Measurements from ENCODE around the gene LRRC4C. TPM values are rescaled to one million over a fixed set of nuclear protein-coding genes. Genes with fewer than 3 reads are reported as not detected.
"Not testable (repeated sequence)": the region's sequence is repeated elsewhere in the genome, so short reads cannot be mapped to it uniquely, and the experiment has no call there.

The LRRC4C gene
- total RNA-seq, 1 donor from 2014 or later: 16.9 TPM

GRCh38 chr11:40215556-40215955 is 1243.9 kb downstream of the LRRC4C start:
- no peak for TF ChIP-seq CTCF (IDR thresholded peaks at IDR 0.05; ENCODE audit: unreplicated experiment)
- Mint-ChIP-seq H3K27ac (no peak overlapping the region), H3K4me1 (peaks cover 11% of the 10 kb centered on the region), H3K9me3 (no peaks in the 10 kb centered on the region), H3K36me3 (peaks cover 2% of the 10 kb centered on the region), H3K4me3 (no peak overlapping the region), H3K27me3 (ENCODE audit: low read depth) (no peaks in the 10 kb centered on the region)
- DNase-seq (ENCODE audit: low spot score in 2 of 2, unreplicated experiment in 2 of 2): no peak

DNA sequence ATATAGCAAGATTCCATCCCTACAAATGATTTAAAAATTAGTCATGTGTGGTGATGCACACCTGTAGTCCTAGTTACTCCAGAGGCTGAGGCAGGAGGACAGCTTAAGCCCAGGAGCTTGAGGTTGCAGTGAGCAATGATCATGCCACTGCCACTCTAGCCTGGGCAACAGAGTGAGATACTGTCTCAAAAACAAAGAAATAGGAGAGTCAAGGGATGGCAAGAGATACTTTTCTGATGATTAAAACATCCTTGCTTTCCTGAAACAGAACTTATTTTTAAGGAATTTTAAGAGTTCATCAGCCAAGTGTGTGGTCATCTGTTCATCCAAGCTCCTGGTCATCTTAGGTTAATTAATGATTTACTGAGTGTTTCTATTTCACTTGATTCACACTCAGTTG is 1252.0 kb downstream of the LRRC4C start:
- Mint-ChIP-seq H3K4me1 (peaks cover 10% of the 10 kb centered on the region), H3K27me3 (ENCODE audit: low read depth) (no peaks in the 10 kb centered on the region), H3K36me3 (no peaks in the 10 kb centered on the region), H3K9me3 (no peaks in the 10 kb centered on the region), H3K4me3 (no peak overlapping the region), H3K27ac (no peak overlapping the region)
- no peak for DNase-seq (ENCODE audit: low spot score in 2 of 2, unreplicated experiment in 2 of 2)
- no peak for TF ChIP-seq CTCF (IDR thresholded peaks at IDR 0.05; ENCODE audit: unreplicated experiment)

DNA sequence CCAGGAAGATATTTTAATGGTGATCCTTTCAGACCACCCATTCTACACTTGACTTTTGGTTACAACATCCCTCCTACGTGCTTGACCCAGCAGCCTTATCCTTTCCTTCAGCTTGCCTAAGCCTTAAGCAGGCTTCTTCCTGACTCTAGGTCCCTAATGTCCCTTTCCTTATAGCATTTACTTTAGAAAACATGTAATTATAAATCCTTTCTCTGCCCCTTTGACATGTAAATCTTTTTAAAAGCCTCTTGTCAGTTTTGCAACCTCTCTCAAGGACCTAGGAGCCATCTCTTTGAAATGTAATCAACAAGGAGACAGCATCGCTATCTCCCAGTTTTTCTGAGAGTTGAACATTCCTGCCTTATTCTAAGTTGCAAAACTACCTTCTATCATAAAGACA is 1255.2 kb downstream of the LRRC4C start:
- Mint-ChIP-seq H3K36me3 (no peaks in the 10 kb centered on the region), H3K27me3 (ENCODE audit: low read depth) (no peaks in the 10 kb centered on the region), H3K4me3 (no peak overlapping the region), H3K27ac (no peak overlapping the region), H3K9me3 (no peaks in the 10 kb centered on the region), H3K4me1 (peaks cover 10% of the 10 kb centered on the region)
- no peak for DNase-seq (ENCODE audit: low spot score in 2 of 2, unreplicated experiment in 2 of 2)
- TF ChIP-seq CTCF (IDR thresholded peaks at IDR 0.05; ENCODE audit: unreplicated experiment): no peak

DNA sequence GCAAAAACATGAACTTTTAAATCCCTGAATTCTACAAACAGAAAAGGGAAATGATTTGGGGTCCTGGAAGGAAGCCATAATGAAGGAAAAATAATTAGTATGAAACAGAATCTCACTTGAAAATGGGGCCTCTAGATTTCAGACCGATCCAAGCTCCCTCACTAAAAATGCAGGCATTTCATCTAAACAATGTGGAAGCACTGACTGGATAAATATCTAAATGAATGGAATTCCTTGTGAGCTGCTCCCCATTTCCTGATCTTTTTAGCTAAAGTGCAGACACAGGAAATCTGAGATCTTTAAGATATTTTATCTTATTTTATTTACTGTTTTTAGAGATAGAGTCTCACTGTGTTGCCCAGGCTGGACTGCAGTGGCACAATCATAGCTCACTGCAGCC is 1255.8 kb downstream of the LRRC4C start:
- H3K4me3 Mint-ChIP-seq: no peak overlapping the region
- H3K27me3 Mint-ChIP-seq (ENCODE audit: low read depth): no peaks in the 10 kb centered on the region
- H3K27ac Mint-ChIP-seq: peak overlapping the region; percentile 59
- peaks cover 10% of the 10 kb centered on the region for H3K4me1 Mint-ChIP-seq
- TF ChIP-seq CTCF (IDR thresholded peaks at IDR 0.05; ENCODE audit: unreplicated experiment): no peak
- no peaks in the 10 kb centered on the region for H3K9me3 Mint-ChIP-seq
- DNase-seq (ENCODE audit: low spot score in 2 of 2, unreplicated experiment in 2 of 2): no peak
- no peaks in the 10 kb centered on the region for H3K36me3 Mint-ChIP-seq

- no peaks in the 10 kb centered on the region for H3K9me3 Mint-ChIP-seq
- no peaks in the 10 kb centered on the region for H3K27me3 Mint-ChIP-seq (ENCODE audit: low read depth)
- DNase-seq (ENCODE audit: low spot score in 2 of 2, unreplicated experiment in 2 of 2): no peak
- peaks cover 10% of the 10 kb centered on the region for H3K4me1 Mint-ChIP-seq
- H3K4me3 Mint-ChIP-seq: no peak overlapping the region
- no peaks in the 10 kb centered on the region for H3K36me3 Mint-ChIP-seq
- no peak for TF ChIP-seq CTCF (IDR thresholded peaks at IDR 0.05; ENCODE audit: unreplicated experiment)
- H3K27ac Mint-ChIP-seq: no peak overlapping the region
Observed at GRCh38 chr11:40202589-40203270, 1256.7 kb downstream of the LRRC4C start.

GRCh38 chr11:40192590-40192989 is 1266.9 kb downstream of the LRRC4C start:
- H3K4me3 Mint-ChIP-seq; H3K36me3 Mint-ChIP-seq; H3K27me3 Mint-ChIP-seq (ENCODE audit: low read depth); H3K27ac Mint-ChIP-seq; H3K9me3 Mint-ChIP-seq; DNase-seq (ENCODE audit: low spot score in 2 of 2, unreplicated experiment in 2 of 2): not testable (repeated sequence)
- peaks cover 50% of the 10 kb centered on the region for H3K4me1 Mint-ChIP-seq

Data from mesothelial cell of epicardium (in vitro differentiated cells).